Tibial artery (tissue), 4 donors: ENCODE data around the gene PEX7.

ENCODE experiments used
- DNase-seq, 2 donors: peaks; one replicate each; pipeline ENCODE4 v3.0.0-alpha.2; 2019
- H3K27ac ChIP-seq, 2 donors: fragments of 200-600 bp; sonication (generic) in 1 of 2; 1 replicate in 1 of 2; 2 replicates in 1 of 2; pipeline ENCODE4 v1.5.1; 2018 to 2019; ENCODE audit warnings: mild to moderate bottlenecking in 1 of 2
- H3K27me3 ChIP-seq, 2 donors: fragments of 200-600 bp; sonication (generic) in 1 of 2; one replicate each; pipeline versions ENCODE4 v1.5.1 to v1.6.0; 2016 to 2019
- H3K36me3 ChIP-seq, 3 donors: fragments of 200-600 bp; sonication (generic) in 2 of 3; one replicate each; pipeline ENCODE4 v1.5.1; 2016 to 2019; ENCODE audit warnings: mild to moderate bottlenecking in 2 of 3
- H3K4me1 ChIP-seq, 4 donors: fragments of 200-600 bp; sonication (generic) in 2 of 4; 1 replicate in 3 of 4; 2 replicates in 1 of 4; pipeline ENCODE4 v1.5.1; 2016 to 2019
- H3K4me3 ChIP-seq, 2 donors: fragments of 200-600 bp; sonication (generic) in 1 of 2; 1 replicate in 1 of 2; 2 replicates in 1 of 2; pipeline ENCODE4 v1.5.1; 2018 to 2019; ENCODE audit warnings: mild to moderate bottlenecking in 2 of 2
- H3K9me3 ChIP-seq, 3 donors: fragments of 200-600 bp; sonication (generic) in 1 of 3; one replicate each; pipeline ENCODE4 v1.5.1; 2016 to 2019
- intact Hi-C: fragments of 100-400 bp; cut with DNase I; formaldehyde crosslinking; loops from one replicate; pipeline ENCODE4 v1.15.0; 2023; ENCODE audit warnings: low total_unique reads
- TF ChIP-seq, protein P1 (sequence below), 2 experiments: fragments of 200-600 bp in 1 of 2; fragments of 450-650 bp in 1 of 2; IDR thresholded peaks; one replicate each; pipeline ENCODE4 v1.5.1; 2017 to 2019; ENCODE audit warnings: antibody characterized with exemption in 2 of 2, mild to moderate bottlenecking in 1 of 2, moderate library complexity in 1 of 2

Gene PEX7

DNA sequence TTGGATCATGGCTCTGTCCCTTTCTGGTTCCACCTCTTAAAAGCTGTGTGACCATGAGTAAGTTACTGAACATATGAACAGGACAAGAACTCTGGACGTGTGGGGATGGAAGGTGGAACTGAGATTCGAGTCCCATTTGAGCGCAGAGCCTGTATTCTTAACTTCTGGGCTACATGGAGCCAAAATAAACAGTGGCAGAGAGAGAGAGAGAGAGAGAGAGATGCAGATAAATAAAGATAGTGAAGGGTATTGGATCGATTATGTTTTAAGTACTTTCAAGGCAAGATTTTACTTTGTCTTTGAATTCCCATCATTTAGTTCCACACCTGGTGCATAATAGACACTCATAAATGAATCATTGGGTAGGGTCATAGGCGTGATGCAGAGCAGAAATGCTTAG, 139.5 kb downstream of the PEX7 start:
- intact Hi-C loops: no loop called here
- no peak overlapping the region for H3K27ac ChIP-seq
- peaks cover 0 to 19% of the 10 kb centered on the region in 2 donors for H3K27me3 ChIP-seq
- no peak for DNase-seq
- TF ChIP-seq, protein P1, sequence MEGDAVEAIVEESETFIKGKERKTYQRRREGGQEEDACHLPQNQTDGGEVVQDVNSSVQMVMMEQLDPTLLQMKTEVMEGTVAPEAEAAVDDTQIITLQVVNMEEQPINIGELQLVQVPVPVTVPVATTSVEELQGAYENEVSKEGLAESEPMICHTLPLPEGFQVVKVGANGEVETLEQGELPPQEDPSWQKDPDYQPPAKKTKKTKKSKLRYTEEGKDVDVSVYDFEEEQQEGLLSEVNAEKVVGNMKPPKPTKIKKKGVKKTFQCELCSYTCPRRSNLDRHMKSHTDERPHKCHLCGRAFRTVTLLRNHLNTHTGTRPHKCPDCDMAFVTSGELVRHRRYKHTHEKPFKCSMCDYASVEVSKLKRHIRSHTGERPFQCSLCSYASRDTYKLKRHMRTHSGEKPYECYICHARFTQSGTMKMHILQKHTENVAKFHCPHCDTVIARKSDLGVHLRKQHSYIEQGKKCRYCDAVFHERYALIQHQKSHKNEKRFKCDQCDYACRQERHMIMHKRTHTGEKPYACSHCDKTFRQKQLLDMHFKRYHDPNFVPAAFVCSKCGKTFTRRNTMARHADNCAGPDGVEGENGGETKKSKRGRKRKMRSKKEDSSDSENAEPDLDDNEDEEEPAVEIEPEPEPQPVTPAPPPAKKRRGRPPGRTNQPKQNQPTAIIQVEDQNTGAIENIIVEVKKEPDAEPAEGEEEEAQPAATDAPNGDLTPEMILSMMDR (IDR thresholded peaks at IDR 0.05): no peak
- no peaks in the 10 kb centered on the region for H3K36me3 ChIP-seq
- no peak overlapping the region for H3K4me3 ChIP-seq
- no peaks in the 10 kb centered on the region for H3K4me1 ChIP-seq
- H3K9me3 ChIP-seq: no peaks in the 10 kb centered on the region

DNA sequence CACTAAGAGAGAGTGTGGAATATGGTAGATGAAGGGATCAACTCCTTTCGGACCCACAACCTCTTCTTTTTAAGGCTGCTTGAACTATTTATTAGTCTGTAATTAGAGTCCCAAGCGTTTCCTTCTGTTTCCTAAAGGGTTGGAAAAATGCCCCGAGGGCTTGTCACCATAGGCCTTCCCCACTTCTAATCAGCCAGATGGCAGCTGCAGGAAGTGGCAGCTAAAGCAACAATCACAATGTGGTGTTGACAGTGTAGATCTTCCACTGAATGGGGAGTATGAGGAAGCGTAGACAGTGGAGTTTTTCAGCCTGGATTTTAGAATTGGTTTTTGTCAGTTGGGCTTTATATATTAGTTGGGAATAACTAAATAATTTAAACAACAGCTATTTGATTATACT, 140.3 kb downstream of the PEX7 start:
- intact Hi-C loops: no loop called here
- Histone ChIP-seq H3K27me3 (peaks cover 0 to 18% of the 10 kb centered on the region in 2 donors), H3K36me3 (no peaks in the 10 kb centered on the region), H3K27ac (no peak overlapping the region), H3K4me3 (no peak overlapping the region), H3K4me1 (no peaks in the 10 kb centered on the region), H3K9me3 (no peaks in the 10 kb centered on the region)
- TF ChIP-seq, protein P1 (IDR thresholded peaks at IDR 0.05): no peak
- DNase-seq: no peak

DNA sequence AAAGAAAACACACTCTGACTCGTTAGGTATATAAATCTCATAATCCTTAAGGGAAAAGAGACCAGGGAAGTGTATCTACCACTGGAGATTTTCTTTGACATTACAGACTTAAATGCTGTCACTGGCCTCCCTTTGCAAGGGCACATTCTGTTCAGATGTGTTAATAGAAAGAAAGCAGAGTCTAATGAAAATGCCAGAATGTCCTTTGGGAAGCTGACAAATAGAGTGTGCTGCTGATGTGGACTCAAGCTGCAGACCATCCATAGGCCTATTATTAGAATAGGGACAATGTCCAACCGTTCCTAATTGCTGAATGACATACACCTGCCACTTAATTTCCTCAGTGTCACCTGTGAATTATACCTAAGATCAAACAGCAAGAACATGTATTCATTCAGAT, 140.9 kb downstream of the PEX7 start:
- TF ChIP-seq, protein P1 (IDR thresholded peaks at IDR 0.05): no peak
- Histone ChIP-seq H3K27ac (no peak overlapping the region), H3K36me3 (no peaks in the 10 kb centered on the region), H3K4me3 (no peak overlapping the region), H3K27me3 (peaks cover 0 to 18% of the 10 kb centered on the region in 2 donors), H3K9me3 (no peaks in the 10 kb centered on the region), H3K4me1 (peaks cover 0 to 2% (median 0%) of the 10 kb centered on the region in 4 donors)
- DNase-seq: no peak
- intact Hi-C loops: no loop called here
